H1 (cell line): Measurements from ENCODE around the gene GRB14. TPM values are rescaled to one million over a fixed set of nuclear protein-coding genes. Genes with fewer than 3 reads are reported as not detected.

Experiments used
- CTCF ChIA-PET: fragments of 300-600 bp; sonication (Branson Sonifier 250); formaldehyde crosslinking; loops from one replicate; lab custom pipeline; 2021; ENCODE audit not compliant: partially characterized antibody; lab: Charles Lee
- POLR2A ChIA-PET: fragments of 300-600 bp; sonication (Branson Sonifier 250); formaldehyde crosslinking; loops from one replicate; lab custom pipeline; 2021; ENCODE audit warnings: inconsistent platforms; ENCODE audit not compliant: partially characterized antibody; lab: Charles Lee
- DNase-seq, 2 experiments: peaks; one replicate each; pipeline versions ENCODE4 v3.0.0 to v3.0.0-alpha.2; 2010 to 2022; ENCODE audit warnings: low spot score in 2 of 2, low read depth in 1 of 2, mixed read lengths in 1 of 2
- FAIRE-seq: peaks from 2 replicates; lab custom pipeline; 2011; peaks lifted over from hg19 to GRCh38; lab: Jason Lieb, UNC
- H2AFZ ChIP-seq: 2 replicates; pipeline ENCODE4 v1.8.1; 2012; ENCODE audit warnings: low read length, inconsistent platforms
- H2AK5ac ChIP-seq: 2 replicates; pipeline ENCODE4 v1.6.1; 2013; ENCODE audit warnings: low read depth, low read length
- H2BK120ac ChIP-seq: replicated peaks from 2 replicates; pipeline ENCODE3; 2013; ENCODE audit warnings: low read depth, low read length, inconsistent platforms
- H2BK12ac ChIP-seq: 2 replicates; pipeline ENCODE4 v1.6.1; 2013; ENCODE audit warnings: low read depth, low read length
- H2BK15ac ChIP-seq: 2 replicates; pipeline ENCODE4 v1.6.1; 2013; ENCODE audit warnings: low read length
- H2BK20ac ChIP-seq: 2 replicates; pipeline ENCODE4 v1.6.1; 2013; ENCODE audit warnings: low read length
- H2BK5ac ChIP-seq: 2 replicates; pipeline ENCODE4 v1.6.1; 2013; ENCODE audit warnings: low read depth, low read length
- H3K14ac ChIP-seq: 2 replicates; pipeline ENCODE4 v1.6.1; 2013; ENCODE audit warnings: inconsistent platforms; ENCODE audit not compliant: insufficient read length
- H3K18ac ChIP-seq: 2 replicates; pipeline ENCODE4 v1.6.1; 2013; ENCODE audit warnings: low read length; ENCODE audit errors: extremely low read depth
- H3K23ac ChIP-seq: 2 replicates; pipeline ENCODE4 v1.6.1; 2013; ENCODE audit warnings: inconsistent platforms; ENCODE audit not compliant: insufficient read length
- H3K23me2 ChIP-seq: 2 replicates; pipeline ENCODE4 v1.6.1; 2013; ENCODE audit warnings: low read depth, low read length
- H3K27ac ChIP-seq: 2 replicates; pipeline ENCODE4 v1.6.1; 2011; ENCODE audit warnings: low read depth, low read length, inconsistent platforms
- H3K27me3 ChIP-seq, 4 experiments: replicated peaks in 1 of 4; 1 replicate in 1 of 4; 2 replicates in 3 of 4; pipeline versions ENCODE4 v1.6.1 to v1.8.1; 2011 to 2013; ENCODE audit warnings: low read length in 3 of 4, mild to moderate bottlenecking in 3 of 4, inconsistent platforms in 2 of 4, mixed read lengths in 2 of 4, moderate library complexity in 1 of 4; ENCODE audit not compliant: control insufficient read depth in 3 of 4, insufficient read depth in 3 of 4; ENCODE audit errors: extremely low read depth in 1 of 4
- H3K36me3 ChIP-seq, 4 experiments: 2 replicates each; pipeline versions ENCODE4 v1.6.1 to v1.8.1; 2011 to 2013; ENCODE audit warnings: mild to moderate bottlenecking in 4 of 4, low read length in 3 of 4, moderate library complexity in 2 of 4, control low read depth in 1 of 4, inconsistent platforms in 1 of 4; ENCODE audit not compliant: insufficient read depth in 4 of 4, control insufficient read depth in 2 of 4
- H3K4ac ChIP-seq: replicated peaks from 2 replicates; pipeline ENCODE3; 2013; ENCODE audit warnings: low read length, low read depth, mixed read lengths, inconsistent platforms; ENCODE audit not compliant: insufficient read length
- H3K4me1 ChIP-seq, 4 experiments: replicated peaks in 1 of 4; 1 replicate in 1 of 4; 2 replicates in 3 of 4; pipeline versions ENCODE4 v1.6.1 to v1.8.1; 2011 to 2013; ENCODE audit warnings: low read length in 3 of 4, inconsistent platforms in 2 of 4, mixed read lengths in 1 of 4; ENCODE audit not compliant: insufficient read depth in 4 of 4, control insufficient read depth in 3 of 4
- H3K4me2 ChIP-seq, 2 experiments: 2 replicates each; pipeline versions ENCODE4 v1.6.1 to v1.8.1; 2011 to 2013; ENCODE audit warnings: low read depth in 2 of 2, low read length in 2 of 2, control low read depth in 1 of 2, inconsistent platforms in 1 of 2, mild to moderate bottlenecking in 1 of 2; ENCODE audit not compliant: insufficient read depth in 1 of 2
- H3K4me3 ChIP-seq, 4 experiments: fragments of 200-600, 300-600 bp in 1 of 4; sonication (generic), shearing (Covaris generic), sonication (Bioruptor Twin) in 1 of 4; 2 replicates each; pipeline versions ENCODE4 v1.5.1 to v1.8.1; 2011 to 2016; ENCODE audit warnings: low read length in 4 of 4, low read depth in 3 of 4, control low read depth in 2 of 4, inconsistent platforms in 2 of 4, mild to moderate bottlenecking in 2 of 4, mixed read lengths in 1 of 4, moderate library complexity in 1 of 4; ENCODE audit not compliant: insufficient read depth in 2 of 4; ENCODE audit errors: extremely low read depth in 1 of 4
- H3K56ac ChIP-seq: replicated peaks from 2 replicates; pipeline ENCODE3; 2013; ENCODE audit warnings: low read depth, mild to moderate bottlenecking, mixed read lengths, low read length, inconsistent platforms; ENCODE audit not compliant: insufficient read length
- H3K79me1 ChIP-seq: 2 replicates; pipeline ENCODE4 v1.6.1; 2013; ENCODE audit warnings: low read depth, low read length, control low read depth
- H3K79me2 ChIP-seq, 2 experiments: 2 replicates each; pipeline versions ENCODE4 v1.6.1 to v1.8.1; 2012 to 2013; ENCODE audit warnings: low read length in 2 of 2, mild to moderate bottlenecking in 2 of 2, inconsistent platforms in 1 of 2; ENCODE audit not compliant: insufficient read depth in 2 of 2, control insufficient read depth in 1 of 2
- H3K9ac ChIP-seq, 4 experiments: replicated peaks in 1 of 4; 1 replicate in 1 of 4; 2 replicates in 3 of 4; pipeline versions ENCODE4 v1.6.1 to v1.8.1; 2011 to 2013; ENCODE audit warnings: low read depth in 3 of 4, low read length in 3 of 4, control low read depth in 2 of 4, mild to moderate bottlenecking in 2 of 4, moderate library complexity in 2 of 4, inconsistent platforms in 1 of 4; ENCODE audit errors: extremely low read depth in 1 of 4
- H3K9me3 ChIP-seq, 2 experiments: 2 replicates each; pipeline versions ENCODE4 v1.6.1 to v1.8.1; 2012 to 2013; ENCODE audit warnings: mild to moderate bottlenecking in 2 of 2, moderate library complexity in 2 of 2, control low read depth in 1 of 2, inconsistent platforms in 1 of 2, low read depth in 1 of 2, low read length in 1 of 2, mixed read lengths in 1 of 2; ENCODE audit not compliant: insufficient read depth in 2 of 2
- H4K20me1 ChIP-seq, 2 experiments: replicated peaks in 1 of 2; 2 replicates each; pipeline versions ENCODE3 to v1.8.1; 2011 to 2013; ENCODE audit warnings: inconsistent platforms in 2 of 2, low read length in 2 of 2, mild to moderate bottlenecking in 1 of 2; ENCODE audit not compliant: insufficient read depth in 2 of 2, control insufficient read depth in 1 of 2
- H4K5ac ChIP-seq: 2 replicates; pipeline ENCODE4 v1.6.1; 2013; ENCODE audit warnings: low read length, low read depth, mixed read lengths, inconsistent platforms; ENCODE audit not compliant: insufficient read length
- H4K8ac ChIP-seq: 2 replicates; pipeline ENCODE4 v1.8.0; 2013; ENCODE audit warnings: mild to moderate bottlenecking, moderate library complexity, low read length, inconsistent platforms; ENCODE audit not compliant: insufficient read depth; ENCODE audit errors: extremely low read depth
- H4K91ac ChIP-seq: replicated peaks from 2 replicates; pipeline ENCODE3; 2013; ENCODE audit warnings: low read length, mixed read lengths, inconsistent platforms; ENCODE audit not compliant: insufficient read length
- ATF2 ChIP-seq: IDR thresholded peaks from 2 replicates; pipeline ENCODE4 v1.6.1; 2012; ENCODE audit warnings: low read length, inconsistent platforms
- CEBPB ChIP-seq: IDR thresholded peaks from 2 replicates; pipeline ENCODE4 v1.6.1; 2012; ENCODE audit warnings: low read depth, low read length
- MAFK ChIP-seq: IDR thresholded peaks from 2 replicates; pipeline ENCODE4 v1.6.1; 2012; ENCODE audit warnings: low read depth, mild to moderate bottlenecking, improper control_type of control experiment, low read length
- NRF1 ChIP-seq: IDR thresholded peaks from 2 replicates; pipeline ENCODE4 v1.6.1; 2011; ENCODE audit warnings: mild to moderate bottlenecking, low read depth, low read length, improper control_type of control experiment
- POLR2AphosphoS5 ChIP-seq: IDR thresholded peaks from 2 replicates; pipeline ENCODE4 v1.6.1; 2011; ENCODE audit warnings: low read depth, low read length
- POU5F1 ChIP-seq: IDR thresholded peaks from 2 replicates; pipeline ENCODE4 v1.6.1; 2011; ENCODE audit warnings: low read depth, mild to moderate bottlenecking, low read length, moderate library complexity
- RBBP5 ChIP-seq: IDR thresholded peaks from 2 replicates; pipeline ENCODE4 v1.7.1; 2012; ENCODE audit warnings: low read depth, mild to moderate bottlenecking, inconsistent platforms, low read length, moderate library complexity, borderline replicate concordance
- RNF2 ChIP-seq: fragments of 200-900, 300-1000 bp; sonication (generic); IDR thresholded peaks from 2 replicates; pipeline ENCODE4 v1.7.1; 2016; ENCODE audit warnings: borderline replicate concordance, low read depth, mild to moderate bottlenecking, antibody characterized with exemption, low read length; ENCODE audit not compliant: poor library complexity, severe bottlenecking; ENCODE audit errors: missing control alignments
- RXRA ChIP-seq: IDR thresholded peaks from 2 replicates; pipeline ENCODE4 v1.6.1; 2011; ENCODE audit warnings: low read depth, mild to moderate bottlenecking, low read length, moderate library complexity; ENCODE audit not compliant: insufficient read depth
- SIN3A ChIP-seq, 2 experiments: IDR thresholded peaks in 1 of 2; conservative IDR thresholded peaks in 1 of 2; 2 replicates each; pipeline ENCODE4 v1.6.1; 2011 to 2012; ENCODE audit warnings: low read length in 2 of 2, improper control_type of control experiment in 1 of 2, low read depth in 1 of 2, mild to moderate bottlenecking in 1 of 2
- SIX5 ChIP-seq: IDR thresholded peaks from 2 replicates; pipeline ENCODE4 v1.6.1; 2011; ENCODE audit warnings: mild to moderate bottlenecking, low read depth, low read length
- TCF12 ChIP-seq: IDR thresholded peaks from 2 replicates; pipeline ENCODE4 v1.6.1; 2011; ENCODE audit warnings: low read depth, mild to moderate bottlenecking, low read length
- polyA plus RNA-seq, 7 experiments: library from polyadenylated mRNA; depleted of rRNA in 3 of 7; stranded (reverse) in 5 of 7; unstranded in 2 of 7; fragments of >200 nt in 5 of 7; fragments of 200-250 nt in 2 of 7; gene quantifications; 1 replicate in 5 of 7; 2 replicates in 1 of 7; 4 replicates in 1 of 7; pipeline versions ENCODE4 v1.2.1 to v1.2.3, GENCODE V29; 2011 to 2013; ENCODE audit warnings: missing spikeins in 2 of 7, mixed read lengths in 2 of 7
- total RNA-seq: library from RNA; stranded (reverse); fragmentation: NEBNext Ultra II Directional; extraction: Animal tissue kit (Norgen Biotek cat#: 25700); gene quantifications from 2 replicates; pipeline ENCODE4 v1.2.1, GENCODE V29; 2021
- TF ChIP-seq, protein P1 (sequence below): IDR thresholded peaks from 2 replicates; pipeline ENCODE4 v1.6.1; 2011; ENCODE audit warnings: low read depth, mild to moderate bottlenecking, low read length; ENCODE audit not compliant: insufficient read depth

The GRB14 gene
- total and polyA plus RNA-seq, 2 of the 8 experiments (the other 6 are each of a cell fraction or from before 2014, with no cell fraction given): 2.5 to 11.6 TPM

- Histone ChIP-seq H3K23me2 (no peaks in the 10 kb centered on the region), H3K79me2 (no peaks in the 10 kb centered on the region), H3K4me3 (no peak overlapping the region), H3K27ac (no peak overlapping the region), H3K4me1 (no peaks in the 10 kb centered on the region), H2BK20ac (no peak overlapping the region), H3K56ac (no peak overlapping the region), H2BK5ac (no peak overlapping the region), H4K20me1 (no peaks in the 10 kb centered on the region), H3K36me3 (no peaks in the 10 kb centered on the region), H3K9ac (no peak overlapping the region), H2BK120ac (no peak overlapping the region), H3K23ac (no peak overlapping the region), H3K4ac (no peak overlapping the region), H2AK5ac (no peak overlapping the region), H4K8ac (no peak overlapping the region), H4K5ac (no peak overlapping the region), H3K14ac (no peak overlapping the region), H3K27me3 (no peaks in the 10 kb centered on the region), H2AFZ (no peak overlapping the region), H3K18ac (no peak overlapping the region), H2BK12ac (no peak overlapping the region), H3K9me3 (no peaks in the 10 kb centered on the region), H2BK15ac (no peak overlapping the region), H3K79me1 (no peaks in the 10 kb centered on the region), H4K91ac (no peak overlapping the region), H3K4me2 (no peak overlapping the region)
- CTCF ChIA-PET: interaction anchor here (0.9 kb wide), 1 partner anchor 12 kb away, joined by 3 read pairs; no protein-coding TSS in a partner anchor
- POLR2A ChIA-PET: no interaction called here
- no peak for FAIRE-seq
- DNase-seq: no peak
- TF ChIP-seq POLR2AphosphoS5 (no peak), POU5F1 (no peak), RBBP5 (no peak), NRF1 (no peak), RNF2 (no peak), ATF2 (no peak), TCF12 (no peak), CEBPB (no peak), RXRA (no peak), SIX5 (no peak), SIN3A (conservative IDR thresholded peaks at IDR 0.05 in 1 of 2, IDR thresholded peaks at IDR 0.05 in 1 of 2; ENCODE audit: low read depth in 1 of 2, low read length in 2 of 2) (no peak), MAFK (no peak)
- TF ChIP-seq, protein P1, sequence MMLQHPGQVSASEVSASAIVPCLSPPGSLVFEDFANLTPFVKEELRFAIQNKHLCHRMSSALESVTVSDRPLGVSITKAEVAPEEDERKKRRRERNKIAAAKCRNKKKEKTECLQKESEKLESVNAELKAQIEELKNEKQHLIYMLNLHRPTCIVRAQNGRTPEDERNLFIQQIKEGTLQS: no peak
These were observed 48.0 kb upstream of the GRB14 start for GRCh38 chr2:164669291-164669690.
